Liver (tissue), 9 donors: ENCODE results near the gene CRYGA. TPM values are rescaled to one million over a fixed set of nuclear protein-coding genes. Genes with fewer than 3 reads are reported as not detected.
A peak's percentile ranks its signal among the peaks of the same experiment; 100 is the strongest.
"Not testable (repeated sequence)": the region's sequence is repeated elsewhere in the genome, so short reads cannot be mapped to it uniquely, and the experiment has no call there.

Experiments used
- DNase-seq: peaks from one replicate; pipeline ENCODE4 v3.0.0-alpha.2; 2017; ENCODE audit warnings: low spot score
- H3K27ac ChIP-seq, 2 donors: one replicate each; pipeline ENCODE4 v1.7.0; 2013; ENCODE audit warnings: inconsistent platforms in 2 of 2, low read length in 2 of 2, control low read depth in 1 of 2, low read depth in 1 of 2, mild to moderate bottlenecking in 1 of 2
- H3K27me3 ChIP-seq, 4 donors: one replicate each; pipeline versions ENCODE4 v1.6.1 to v1.7.0; 2013; ENCODE audit warnings: low read length in 3 of 4, inconsistent platforms in 1 of 4, mild to moderate bottlenecking in 1 of 4, moderate library complexity in 1 of 4; ENCODE audit not compliant: control insufficient read depth in 4 of 4, insufficient read depth in 4 of 4
- H3K36me3 ChIP-seq, 4 donors: one replicate each; pipeline versions ENCODE4 v1.6.1 to v1.7.0; 2013; ENCODE audit warnings: low read length in 3 of 4, mild to moderate bottlenecking in 3 of 4, low read depth in 1 of 4, moderate library complexity in 1 of 4; ENCODE audit not compliant: control insufficient read depth in 4 of 4, insufficient read depth in 3 of 4
- H3K4me1 ChIP-seq, 4 donors: one replicate each; pipeline versions ENCODE4 v1.6.1 to v1.7.0; 2013; ENCODE audit warnings: low read length in 3 of 4, mild to moderate bottlenecking in 3 of 4, moderate library complexity in 1 of 4; ENCODE audit not compliant: control insufficient read depth in 4 of 4, insufficient read depth in 4 of 4
- H3K4me3 ChIP-seq, 3 donors: one replicate each; pipeline versions ENCODE4 v1.6.1 to v1.7.0; 2013; ENCODE audit warnings: low read length in 3 of 3, control low read depth in 1 of 3, low read depth in 1 of 3, mild to moderate bottlenecking in 1 of 3
- H3K9ac ChIP-seq, 2 donors: one replicate each; pipeline ENCODE4 v1.7.0; 2013; ENCODE audit warnings: low read length in 2 of 2, mild to moderate bottlenecking in 2 of 2, moderate library complexity in 2 of 2, control low read depth in 1 of 2, low read depth in 1 of 2
- H3K9me3 ChIP-seq, 4 donors: one replicate each; pipeline versions ENCODE4 v1.6.1 to v1.7.0; 2013; ENCODE audit warnings: low read length in 3 of 4; ENCODE audit not compliant: control insufficient read depth in 4 of 4
- ATF3 ChIP-seq: IDR thresholded peaks from 2 replicates; pipeline ENCODE4 v1.6.1; 2016; ENCODE audit warnings: antibody characterized with exemption
- CTCF ChIP-seq: fragments of 150-350 bp; IDR thresholded peaks from 2 replicates; pipeline ENCODE4 v1.5.1; 2017; ENCODE audit warnings: improper control_type of control experiment, low read depth, low read length; ENCODE audit not compliant: missing input control
- EGR1 ChIP-seq, 2 donors: IDR thresholded peaks; 2 replicates each; pipeline ENCODE4 v1.6.1; 2016 to 2018; ENCODE audit warnings: antibody characterized with exemption in 2 of 2, low read depth in 2 of 2
- FOXA1 ChIP-seq: IDR thresholded peaks from 2 replicates; pipeline ENCODE4 v1.6.1; 2016; ENCODE audit warnings: antibody characterized with exemption
- FOXA2 ChIP-seq: IDR thresholded peaks from 2 replicates; pipeline ENCODE4 v1.6.1; 2016; ENCODE audit warnings: antibody characterized with exemption
- GABPA ChIP-seq, 2 donors: IDR thresholded peaks in 1 of 2; conservative IDR thresholded peaks in 1 of 2; 2 replicates each; pipeline ENCODE4 v1.6.1; 2016; ENCODE audit warnings: antibody characterized with exemption in 2 of 2, mild to moderate bottlenecking in 1 of 2, moderate library complexity in 1 of 2
- HNF4A ChIP-seq, 2 donors: conservative IDR thresholded peaks; 2 replicates each; pipeline ENCODE4 v1.6.1; 2016; ENCODE audit warnings: antibody characterized with exemption in 2 of 2, mild to moderate bottlenecking in 2 of 2
- HNF4G ChIP-seq: IDR thresholded peaks from 2 replicates; pipeline ENCODE4 v1.6.1; 2016; ENCODE audit warnings: antibody characterized with exemption
- JUND ChIP-seq, 2 donors: IDR thresholded peaks; 2 replicates each; pipeline ENCODE4 v1.6.1; 2016; ENCODE audit warnings: antibody characterized with exemption in 2 of 2
- MAX ChIP-seq: IDR thresholded peaks from 2 replicates; pipeline ENCODE4 v1.6.1; 2016; ENCODE audit warnings: antibody characterized with exemption
- NR2F2 ChIP-seq: IDR thresholded peaks from 2 replicates; pipeline ENCODE4 v1.6.1; 2016; ENCODE audit warnings: antibody characterized with exemption
- RAD21 ChIP-seq, 2 donors: IDR thresholded peaks; 2 replicates each; pipeline ENCODE4 v1.6.1; 2016; ENCODE audit warnings: antibody characterized with exemption in 2 of 2, mild to moderate bottlenecking in 2 of 2
- REST ChIP-seq: IDR thresholded peaks from 2 replicates; pipeline ENCODE4 v1.6.1; 2016; ENCODE audit warnings: antibody characterized with exemption, mild to moderate bottlenecking
- SP1 ChIP-seq: IDR thresholded peaks from 2 replicates; pipeline ENCODE4 v1.6.1; 2018; ENCODE audit warnings: antibody characterized with exemption, mild to moderate bottlenecking
- TAF1 ChIP-seq: conservative IDR thresholded peaks from 2 replicates; pipeline ENCODE4 v1.6.1; 2016; ENCODE audit warnings: antibody characterized with exemption, mild to moderate bottlenecking
- YY1 ChIP-seq: IDR thresholded peaks from 2 replicates; pipeline ENCODE4 v1.6.1; 2016; ENCODE audit warnings: antibody characterized with exemption, mild to moderate bottlenecking
- ZBTB33 ChIP-seq: IDR thresholded peaks from 2 replicates; pipeline ENCODE4 v1.6.1; 2016; ENCODE audit warnings: antibody characterized with exemption
- WGBS: extraction: QIAGEN DNeasy Blood & Tissue Kit; methylation state at CpG from one replicate; pipeline ENCODE4 v1.1.7; 2013; 5-methylcytosine and 5-hydroxymethylcytosine counted together
- polyA plus RNA-seq, 2 donors: library from polyadenylated mRNA; stranded (reverse) in 1 of 2; unstranded in 1 of 2; fragments of 200-250 nt in 1 of 2; fragments of >200 nt in 1 of 2; fragmentation: Nextera tagmentation in 1 of 2; extraction: Ambion mirVana in 1 of 2; gene quantifications; one replicate each; pipeline versions ENCODE4 v1.2.1 to v1.2.3, GENCODE V29; 2013 to 2015
- total RNA-seq, 2 donors: library from RNA; depleted of rRNA; stranded (reverse); fragments of >200 nt; gene quantifications; one replicate each; pipeline ENCODE4 v1.2.3, GENCODE V29; 2014
- donor health status: healthy.
- donor health status: healthy.
- donor health status: healthy.
- donor health status: healthy.
- donor health status: healthy.

The CRYGA gene
- total and polyA plus RNA-seq, 4 donors: not detected

GRCh38 chr2:208125251-208125650 is 38.1 kb downstream of the CRYGA start:
- DNase-seq: no peak
- WGBS: 70% methylated on average over 4 of the region's 4 CpGs
- no peaks in the 10 kb centered on the region for H3K36me3 ChIP-seq
- TF ChIP-seq ATF3 (no peak), GABPA (IDR thresholded peaks at IDR 0.05 in 1 of 2, conservative IDR thresholded peaks at IDR 0.05 in 1 of 2) (no peak), FOXA2 (no peak), HNF4A (conservative IDR thresholded peaks at IDR 0.05) (no peak), EGR1 (IDR thresholded peaks at IDR 0.05; ENCODE audit: low read depth in 2 of 2) (no peak), FOXA1 (no peak), CTCF (no peak), HNF4G (no peak), JUND (IDR thresholded peaks at IDR 0.05) (no peak), YY1 (no peak), MAX (no peak), TAF1 (no peak), SP1 (no peak), NR2F2 (no peak), ZBTB33 (no peak), REST (no peak), RAD21 (IDR thresholded peaks at IDR 0.05) (no peak)
- H3K4me3 ChIP-seq: no peak overlapping the region
- H3K9ac ChIP-seq: no peak overlapping the region
- no peak overlapping the region for H3K27ac ChIP-seq
- peaks cover 0 to 4% (median 0%) of the 10 kb centered on the region in 4 donors for H3K4me1 ChIP-seq
- H3K27me3 ChIP-seq: peaks cover 0 to 3% (median 0%) of the 10 kb centered on the region in 4 donors
- H3K9me3 ChIP-seq: no peaks in the 10 kb centered on the region

- H3K27ac ChIP-seq, H3K9me3 ChIP-seq, H3K27me3 ChIP-seq, H3K36me3 ChIP-seq, H3K9ac ChIP-seq, H3K4me1 ChIP-seq: not testable (repeated sequence)
- WGBS: 19% methylated on average over 46 of the region's 46 CpGs
- DNase-seq: peak; percentile 38
- H3K4me3 ChIP-seq: peak within 1 kb of the TSS in 1 of 3 donors; percentile 11
These were observed 39.2 kb downstream of the CRYGA start, which contains the start of gene CRYGD for GRCh38 chr2:208124013-208124715. TSS of gene CRYGD (minus strand) at chr2:208124524. CDS start at chr2:208124473, 51 bp downstream.
